GM18873 (cell line): ENCODE results near the gene ENG.
"Not testable (repeated sequence)": the region's sequence is repeated elsewhere in the genome, so short reads cannot be mapped to it uniquely, and the experiment has no call there.

Source experiments
- ATAC-seq: cut with Tn5 transposase; IDR thresholded peaks from one replicate; pipeline ENCODE4 v1.9.1; 2021; ENCODE audit warnings: mild to moderate bottlenecking, moderate library complexity, moderate number of reproducible peaks; ENCODE audit not compliant: unreplicated experiment, low FRiP score

The ENG gene

GRCh38 chr9:127846443-127847177 is 7.8 kb downstream of the ENG start:
- no peak for ATAC-seq

- ATAC-seq: not testable (repeated sequence)
Observed at GRCh38 chr9:127845619-127846018, 8.8 kb downstream of the ENG start.

- no peak for ATAC-seq
Observed at GRCh38 chr9:127844821-127845359, 9.6 kb downstream of the ENG start.

GRCh38 chr9:127841087-127841835 is 13.2 kb downstream of the ENG start:
- ATAC-seq: no peak

GRCh38 chr9:127838375-127839078 is 15.9 kb downstream of the ENG start:
- ATAC-seq: no peak

- ATAC-seq: no peak
Observed at GRCh38 chr9:127837346-127837745, 17.1 kb downstream of the ENG start.

- ATAC-seq: not testable (repeated sequence)
Observed at GRCh38 chr9:127836561-127836960, 17.9 kb downstream of the ENG start.

- no peak for ATAC-seq
Observed at GRCh38 chr9:127835991-127836516, 18.4 kb downstream of the ENG start.

- no peak for ATAC-seq
Observed at GRCh38 chr9:127833555-127833954, 20.9 kb downstream of the ENG start.

GRCh38 chr9:127832248-127832647 is 22.2 kb downstream of the ENG start:
- no peak for ATAC-seq

GRCh38 chr9:127829205-127829906 is 25.1 kb downstream of the ENG start:
- ATAC-seq: no peak

GRCh38 chr9:127828262-127829031 is 26.0 kb downstream of the ENG start:
- no peak for ATAC-seq

- no peak for ATAC-seq
Observed at GRCh38 chr9:127826253-127826913, 28.1 kb downstream of the ENG start.

- ATAC-seq: no peak
Observed at GRCh38 chr9:127825319-127826051, 29.0 kb downstream of the ENG start.

GRCh38 chr9:127822108-127822507 is 32.4 kb downstream of the ENG start:
- ATAC-seq: no peak

GRCh38 chr9:127818574-127818973 is 35.9 kb downstream of the ENG start:
- ATAC-seq: no peak

- ATAC-seq: no peak
Observed at GRCh38 chr9:127817881-127818434, 36.5 kb downstream of the ENG start.

GRCh38 chr9:127816728-127817127 is 37.7 kb downstream of the ENG start:
- ATAC-seq: no peak
